ENCODE data around the gene SMPD2.

The SMPD2 gene

DNA sequence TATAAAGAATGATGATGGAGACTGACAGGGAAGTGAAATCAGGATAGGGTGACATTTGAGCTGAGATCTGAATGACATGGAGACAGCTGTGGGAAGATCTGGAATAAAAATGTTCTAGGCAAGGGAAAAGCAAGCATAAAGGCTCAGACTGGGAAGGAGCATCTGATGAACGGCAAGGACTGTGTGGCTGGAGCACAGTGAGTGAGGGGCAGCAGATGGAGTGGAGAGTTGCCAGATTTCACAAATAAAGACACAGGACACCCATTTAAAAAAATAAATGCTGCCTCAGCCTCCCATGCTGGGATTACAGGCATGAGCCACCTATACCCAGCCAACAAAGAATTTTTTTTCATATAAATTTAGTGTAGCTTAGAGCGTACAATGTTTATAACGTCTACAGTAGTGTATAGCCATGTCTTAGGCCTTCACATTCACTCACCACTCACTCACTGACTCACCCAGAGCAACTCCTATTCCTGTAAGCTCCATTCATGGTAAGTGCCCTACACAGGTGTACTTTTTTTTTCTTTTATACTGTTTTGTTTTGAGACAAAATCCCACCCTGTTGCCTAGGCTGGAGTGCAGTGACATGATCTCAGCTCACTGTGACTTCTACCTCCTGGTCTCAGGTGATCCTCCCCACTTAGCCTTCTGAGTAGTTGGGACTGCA, 44.9 kb downstream of the SMPD2 start:
- DNase-seq (ENCODE audit: low spot score), result no peak

DNA sequence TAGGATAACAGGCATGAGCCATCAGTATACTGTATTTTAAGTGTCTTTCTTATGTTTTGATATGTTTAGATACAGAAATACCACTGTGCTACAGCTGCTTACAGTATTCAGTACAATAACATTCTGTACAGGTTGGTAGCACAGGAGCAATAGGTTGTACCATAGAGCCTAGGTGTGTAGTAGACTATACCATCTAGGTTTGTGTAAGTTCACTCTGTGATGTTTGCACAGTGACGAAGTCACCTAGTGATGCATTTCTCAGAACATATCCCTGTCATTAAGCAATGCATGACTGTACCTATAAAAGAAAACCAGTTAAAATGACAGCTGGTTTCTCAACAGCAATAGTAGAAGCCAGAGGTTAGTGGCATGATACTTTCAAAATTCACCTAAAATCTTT, 45.5 kb downstream of the SMPD2 start:
- DNase-seq (ENCODE audit: low spot score), result no peak

DNA sequence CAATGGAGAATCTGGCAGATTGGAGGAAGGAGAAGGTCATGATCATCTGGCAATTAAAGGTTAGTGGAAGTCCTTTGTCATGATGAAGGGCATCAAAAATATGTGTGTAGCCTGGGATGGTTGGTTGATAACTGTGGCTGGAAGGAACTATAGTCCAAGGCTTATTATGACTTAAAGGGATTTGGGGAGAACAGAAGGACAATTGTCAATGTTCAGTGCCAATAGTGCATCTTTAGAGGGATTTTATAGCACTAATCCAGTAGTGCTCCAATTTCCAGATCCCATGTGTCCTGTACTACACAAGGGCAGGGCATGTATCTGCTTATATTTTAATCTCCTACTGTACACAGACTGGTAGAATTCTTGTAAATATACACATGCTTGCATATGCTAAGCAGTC, 47.5 kb downstream of the SMPD2 start:
- no peak for DNase-seq (ENCODE audit: low spot score)

DNA sequence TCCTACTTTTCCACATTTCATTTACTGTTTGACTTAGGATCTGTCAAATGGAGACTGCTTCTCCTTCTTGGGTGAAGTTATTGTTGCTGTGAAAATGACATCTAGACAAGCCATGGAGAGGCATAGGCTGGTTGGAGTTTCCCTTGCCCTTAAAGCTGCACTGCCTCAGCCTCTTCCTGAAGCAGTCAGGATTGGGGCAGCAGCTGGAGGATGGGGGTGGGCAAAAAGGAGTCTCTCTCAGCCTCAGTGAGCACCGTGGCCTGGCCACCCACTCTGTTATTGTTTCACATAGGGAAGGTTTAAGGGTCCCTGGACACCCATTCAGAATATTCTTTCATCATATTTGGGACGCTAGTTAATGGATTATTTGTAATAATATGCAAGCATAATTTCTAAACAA, 50.2 kb downstream of the SMPD2 start:
- DNase-seq (ENCODE audit: low spot score), result no peak

DNA sequence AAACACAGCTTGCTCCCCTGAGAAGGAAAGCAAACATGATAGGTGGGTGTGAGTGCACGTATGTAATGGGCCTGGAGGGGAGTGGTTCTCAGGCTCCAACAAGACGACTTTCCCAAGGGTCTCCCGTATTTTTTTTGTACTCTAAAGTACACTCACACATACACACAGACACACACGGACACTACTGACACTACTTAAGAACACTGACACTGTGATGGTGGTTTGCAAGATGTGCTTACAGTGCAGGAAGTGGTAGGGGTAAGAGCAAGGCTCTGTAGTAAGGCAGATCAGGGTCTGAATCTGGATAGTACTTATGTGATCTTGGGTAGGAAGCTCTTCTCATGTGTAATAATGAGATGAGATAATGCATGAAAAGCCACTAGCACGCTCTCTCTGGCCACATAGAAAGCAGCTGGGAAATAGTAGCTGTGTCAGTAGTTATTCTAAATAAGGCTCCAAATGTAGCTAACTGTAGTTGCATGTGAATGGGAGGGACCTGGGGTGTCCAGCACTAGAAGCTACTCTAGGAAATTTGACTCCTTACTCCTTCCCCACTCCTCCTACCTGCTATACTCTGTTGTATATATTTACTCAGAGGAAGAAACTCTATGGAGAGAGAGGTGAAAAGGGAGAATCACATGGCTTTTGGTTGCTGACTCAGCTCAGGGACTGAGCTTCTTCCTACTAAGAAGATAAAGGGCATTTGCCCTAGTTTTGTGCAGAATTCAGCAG, 50.8 kb downstream of the SMPD2 start:
- no peak for DNase-seq (ENCODE audit: low spot score)

All from hematopoietic multipotent progenitor cell treated with erythropoietin and hydrocortisone succinate and interleukin-3 and kit ligand, for 15 days (in vitro differentiated cells).